Measurements from ENCODE around the gene GATA2. TPM values are rescaled to one million over a fixed set of nuclear protein-coding genes. Genes with fewer than 3 reads are reported as not detected.

GATA2 gene
- total RNA-seq, 6 experiments from 2014 or later = 71.0 to 97.5 (median 79.6) TPM

GRCh38 chr3:128430301-128430700, 62.7 kb downstream of the GATA2 start:
- no peak overlapping the region for H3K4me3 Mint-ChIP-seq

GRCh38 chr3:128429751-128430150, 63.2 kb downstream of the GATA2 start:
- peaks cover 25% of the 10 kb centered on the region for H3K27me3 Mint-ChIP-seq (ENCODE audit: insufficient read depth)
- DNase-seq = no peak
- no peak overlapping the region for H3K27ac Mint-ChIP-seq
- TF ChIP-seq CTCF (IDR thresholded peaks at IDR 0.05) = no peak
- H3K36me3 Mint-ChIP-seq (ENCODE audit: low read depth) = no peaks in the 10 kb centered on the region
- no peaks in the 10 kb centered on the region for H3K9me3 Mint-ChIP-seq
- peaks cover 21% of the 10 kb centered on the region for H3K4me1 Mint-ChIP-seq (ENCODE audit: low read depth)
- H3K4me3 Mint-ChIP-seq = no peak overlapping the region

More at GRCh38 chr3:128430301-128430700, 62.7 kb downstream of the GATA2 start:
- Mint-ChIP-seq H3K27ac (no peak overlapping the region), H3K9me3 (no peaks in the 10 kb centered on the region), H3K27me3 (ENCODE audit: insufficient read depth) (peaks cover 24% of the 10 kb centered on the region), H3K36me3 (ENCODE audit: low read depth) (no peaks in the 10 kb centered on the region), H3K4me1 (ENCODE audit: low read depth) (peaks cover 20% of the 10 kb centered on the region)
- TF ChIP-seq CTCF (IDR thresholded peaks at IDR 0.05) = no peak
- no peak for DNase-seq

Other genes with a start within 250 kb of the GATA2 start
- gene DNAJB8, start 26.3 kb downstream of the GATA2 start, total RNA-seq (2021; fragmentation: NEBNext Ultra II Directional; extraction: Animal tissue kit (Norgen Biotek cat#: 25700)) = not detected
- 100 to 1,000 TPM; 277 to 332 (median 315) TPM for gene RPN1, start 157.6 kb upstream of the GATA2 start, total RNA-seq (2021; fragmentation: NEBNext Ultra II Directional; extraction: Animal tissue kit (Norgen Biotek cat#: 25700))
- 100 to 1,000 TPM; 311 to 355 (median 323) TPM for gene RAB7A, start 233.0 kb upstream of the GATA2 start, total RNA-seq (2021; fragmentation: NEBNext Ultra II Directional; extraction: Animal tissue kit (Norgen Biotek cat#: 25700))